ENCODE results near the gene RGPD3. TPM values are rescaled to one million over a fixed set of nuclear protein-coding genes. Genes with fewer than 3 reads are reported as not detected.

RGPD3 gene
- total and polyA plus RNA-seq, 3 experiments from 2014 or later, result 0.04 to 0.18 (median 0.12) TPM

- Mint-ChIP-seq H3K4me3 (no peak overlapping the region), H3K4me1 (peaks cover 0 to 4% (median 0%) of the 10 kb centered on the region in 3 donors), H3K36me3 (no peaks in the 10 kb centered on the region), H3K9me3 (no peaks in the 10 kb centered on the region), H3K27ac (no peak overlapping the region), H3K27me3 (peaks cover 0 to 2% of the 10 kb centered on the region in 2 donors)
- POLR2A ChIA-PET, result no interaction called here
- no peak overlapping the region for H3K4me3 ChIP-seq (ENCODE audit: low read length)
- no peak for DNase-seq
- no peak overlapping the region for H3K27ac ChIP-seq (ENCODE audit: low read depth, low read length)
- H3K4me1 ChIP-seq (ENCODE audit: insufficient read depth, low read length), result no peaks in the 10 kb centered on the region
- no peaks in the 10 kb centered on the region for H3K27me3 ChIP-seq (ENCODE audit: insufficient read depth, low read length, poor library complexity, severe bottlenecking)
- CTCF ChIA-PET, result no interaction called here
- H3K36me3 ChIP-seq (ENCODE audit: insufficient read depth, low read length), result no peaks in the 10 kb centered on the region
- no peaks in the 10 kb centered on the region for H3K9me3 ChIP-seq (ENCODE audit: low read length)
These were observed 124.9 kb downstream of the RGPD3 start for GRCh38 chr2:106343274-106343673.

GRCh38 chr2:106342831-106343251, 125.4 kb downstream of the RGPD3 start:
- ChIA-PET CTCF (no interaction called here), POLR2A (no interaction called here)
- H3K27me3 Mint-ChIP-seq, result peaks cover 0 to 2% of the 10 kb centered on the region in 2 donors
- Histone ChIP-seq H3K4me1 (ENCODE audit: insufficient read depth, low read length) (no peaks in the 10 kb centered on the region), H3K27me3 (ENCODE audit: insufficient read depth, low read length, poor library complexity, severe bottlenecking) (no peaks in the 10 kb centered on the region), H3K27ac (ENCODE audit: low read depth, low read length) (no peak overlapping the region), H3K9me3 (ENCODE audit: low read length) (no peaks in the 10 kb centered on the region), H3K4me3 (ENCODE audit: low read length) (no peak overlapping the region), H3K36me3 (ENCODE audit: insufficient read depth, low read length) (no peaks in the 10 kb centered on the region)
- H3K4me1 Mint-ChIP-seq, result no peaks in the 10 kb centered on the region
- no peak for DNase-seq
- no peaks in the 10 kb centered on the region for H3K9me3 Mint-ChIP-seq
- H3K4me3 Mint-ChIP-seq, result no peak overlapping the region
- no peak overlapping the region for H3K27ac Mint-ChIP-seq
- no peaks in the 10 kb centered on the region for H3K36me3 Mint-ChIP-seq

- no peaks in the 10 kb centered on the region for H3K4me1 Mint-ChIP-seq
- H3K4me3 Mint-ChIP-seq, result peak overlapping the region in 1 of 7 donors; percentile 2
- Histone ChIP-seq H3K27ac (ENCODE audit: low read depth, low read length) (no peak overlapping the region), H3K36me3 (ENCODE audit: insufficient read depth, low read length) (no peaks in the 10 kb centered on the region), H3K9me3 (ENCODE audit: low read length) (no peaks in the 10 kb centered on the region), H3K4me3 (ENCODE audit: low read length) (no peak overlapping the region), H3K27me3 (ENCODE audit: insufficient read depth, low read length, poor library complexity, severe bottlenecking) (no peaks in the 10 kb centered on the region), H3K4me1 (ENCODE audit: insufficient read depth, low read length) (no peaks in the 10 kb centered on the region)
- no peak for DNase-seq
- H3K36me3 Mint-ChIP-seq, result no peaks in the 10 kb centered on the region
- no peaks in the 10 kb centered on the region for H3K9me3 Mint-ChIP-seq
- CTCF ChIA-PET, result no interaction called here
- POLR2A ChIA-PET, result no interaction called here
- no peak overlapping the region for H3K27ac Mint-ChIP-seq
- peaks cover 0 to 4% of the 10 kb centered on the region in 2 donors for H3K27me3 Mint-ChIP-seq
These were observed 126.5 kb downstream of the RGPD3 start for GRCh38 chr2:106341666-106342065.

Other genes starting within 250 kb of the RGPD3 start
- gene CD8B2, start 19.0 kb upstream of the RGPD3 start, total RNA-seq, result 1 to 10 TPM; 3.6 to 4.5 TPM
- gene CD8B2, start 19.0 kb upstream of the RGPD3 start, polyA plus RNA-seq, result 10.2 TPM

All from CD8-positive, alpha-beta memory T cell (primary cell).